ENCODE measurements around the gene SHFL. TPM values are rescaled to one million over a fixed set of nuclear protein-coding genes. Genes with fewer than 3 reads are reported as not detected.
A peak's percentile ranks its signal among the peaks of the same experiment; 100 is the strongest.

SHFL gene
- total RNA-seq (ENCODE audit: low replicate concordance) = 16.8 and 18.9 TPM in 2 replicates
- long read RNA-seq, transcript C19orf66-201 (8 exons, 2,117 nt) = major isoform, 6 of 9 reads
- long read RNA-seq, partial matches to known transcripts = 0 of 9 reads
- long read RNA-seq, other reads (novel, unspliced or antisense) = 2 of 9 reads

DNA sequence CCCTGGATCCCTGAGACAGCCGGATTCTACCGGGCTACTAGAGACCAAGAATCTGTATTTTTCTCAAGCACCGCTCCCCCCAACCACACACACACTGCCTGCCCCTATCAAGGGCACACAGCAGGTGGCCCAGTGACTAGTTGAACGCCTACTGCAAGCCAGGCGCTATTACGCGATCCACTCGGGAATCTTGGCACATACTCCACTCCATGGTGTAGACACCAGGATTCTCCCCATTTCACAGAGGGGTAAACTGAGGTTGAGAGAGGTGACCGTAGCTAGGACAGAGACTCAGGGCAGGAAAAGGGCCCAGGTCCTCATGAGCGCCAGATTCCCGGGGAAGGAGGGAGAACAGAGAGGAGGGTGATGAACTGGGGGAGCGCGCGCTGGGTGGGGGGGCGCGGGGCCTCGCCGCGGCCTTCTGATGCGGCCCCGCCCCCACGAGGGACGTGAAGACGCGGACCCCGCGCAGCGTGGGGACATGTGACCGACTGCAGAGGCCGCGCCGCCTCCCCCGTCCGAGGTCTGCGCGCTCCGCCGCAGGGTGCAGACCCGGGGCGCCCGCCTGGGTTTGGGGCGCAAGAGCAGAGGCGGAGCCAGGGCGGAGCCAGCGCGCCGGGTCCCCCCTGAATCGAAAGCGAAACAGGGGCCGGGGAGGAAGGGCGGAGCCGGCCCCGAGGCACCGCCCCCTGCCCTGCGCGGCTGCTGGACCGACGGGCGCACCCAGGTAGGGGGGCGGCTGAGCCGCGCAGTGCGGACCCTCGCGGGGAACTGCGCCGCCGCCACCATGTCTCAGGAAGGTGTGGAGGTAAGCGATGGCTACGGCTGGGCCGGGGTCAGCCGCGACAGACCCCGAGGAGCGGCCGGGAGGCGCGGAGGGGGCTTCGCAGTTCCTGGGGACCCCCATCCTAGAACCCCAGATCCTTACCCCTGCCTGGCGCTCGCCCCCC is at the start of gene SHFL:
Gene SHFL, plus strand, starts transcription at position 677 of the 950 bp plus-strand sequence. Its CDS starts 111 bp downstream, at position 788.
- no peaks in the 10 kb centered on the region for H3K4me1 Mint-ChIP-seq (ENCODE audit: unreplicated experiment)
- peak within 1 kb of the TSS; percentile 90 for H3K4me3 Mint-ChIP-seq
- no peaks in the 10 kb centered on the region for H3K9me3 Mint-ChIP-seq
- peaks cover 21% of the 10 kb centered on the region for H3K27me3 Mint-ChIP-seq
- H3K27ac Mint-ChIP-seq = no peak within 1 kb of the TSS
- no peaks in the 10 kb centered on the region for H3K36me3 Mint-ChIP-seq
- DNase-seq (ENCODE audit: extremely low spot score, unreplicated experiment) = no peak
- TF ChIP-seq CTCF (conservative IDR thresholded peaks at IDR 0.05) = no peak

DNA sequence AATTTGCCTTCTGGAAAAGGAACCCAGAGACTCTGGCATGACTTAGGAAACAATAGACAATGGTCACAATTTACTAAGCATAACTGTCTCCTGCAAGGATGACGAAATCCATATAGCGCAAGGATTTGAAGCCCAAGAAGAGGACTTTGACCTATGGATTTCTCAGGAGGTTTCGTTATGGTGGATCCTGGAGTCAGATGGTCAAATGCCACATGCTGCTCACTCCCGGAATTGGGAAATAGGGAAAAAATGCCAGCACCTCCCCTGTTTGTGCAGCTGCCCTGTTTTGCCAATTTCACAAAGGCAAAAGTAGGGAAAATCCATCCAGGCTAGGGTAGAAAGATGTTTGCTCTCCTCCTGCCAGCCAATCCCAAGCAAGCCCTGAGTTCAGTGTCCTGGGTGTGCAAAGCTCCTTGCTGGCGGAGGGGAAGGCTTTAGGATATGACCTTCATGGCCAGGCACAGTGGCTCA is 49.5 kb upstream of the SHFL start:
- Mint-ChIP-seq H3K4me3 (no peak overlapping the region), H3K27me3 (peaks cover 61% of the 10 kb centered on the region), H3K36me3 (no peaks in the 10 kb centered on the region), H3K9me3 (no peaks in the 10 kb centered on the region), H3K4me1 (ENCODE audit: unreplicated experiment) (no peaks in the 10 kb centered on the region), H3K27ac (no peak overlapping the region)
- DNase-seq (ENCODE audit: extremely low spot score, unreplicated experiment) = no peak
- TF ChIP-seq CTCF (conservative IDR thresholded peaks at IDR 0.05) = no peak

DNA sequence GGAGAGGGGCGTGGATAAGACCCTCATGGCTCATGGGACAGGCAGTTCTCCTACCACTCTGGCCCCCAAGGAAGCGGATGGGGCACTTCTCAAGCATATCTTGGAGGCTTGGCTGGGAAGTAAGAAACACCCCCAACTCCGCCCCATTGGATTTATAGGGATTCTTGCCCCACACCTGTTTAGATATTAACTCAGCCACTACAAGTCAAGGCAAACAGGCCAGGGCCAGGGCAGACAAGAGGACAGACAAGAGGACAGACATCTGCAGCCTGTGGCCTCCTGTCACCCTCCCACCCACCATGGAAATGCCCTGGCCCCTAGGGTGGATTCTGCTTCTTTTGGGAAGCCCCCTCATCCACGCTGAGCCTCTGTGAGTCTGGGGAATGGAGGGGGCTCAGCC is 48.8 kb upstream of the SHFL start:
- Mint-ChIP-seq H3K27me3 (peaks cover 62% of the 10 kb centered on the region), H3K9me3 (no peaks in the 10 kb centered on the region), H3K27ac (no peak overlapping the region), H3K4me3 (no peak overlapping the region), H3K4me1 (ENCODE audit: unreplicated experiment) (no peaks in the 10 kb centered on the region), H3K36me3 (no peaks in the 10 kb centered on the region)
- DNase-seq (ENCODE audit: extremely low spot score, unreplicated experiment) = no peak
- no peak for TF ChIP-seq CTCF (conservative IDR thresholded peaks at IDR 0.05)

DNA sequence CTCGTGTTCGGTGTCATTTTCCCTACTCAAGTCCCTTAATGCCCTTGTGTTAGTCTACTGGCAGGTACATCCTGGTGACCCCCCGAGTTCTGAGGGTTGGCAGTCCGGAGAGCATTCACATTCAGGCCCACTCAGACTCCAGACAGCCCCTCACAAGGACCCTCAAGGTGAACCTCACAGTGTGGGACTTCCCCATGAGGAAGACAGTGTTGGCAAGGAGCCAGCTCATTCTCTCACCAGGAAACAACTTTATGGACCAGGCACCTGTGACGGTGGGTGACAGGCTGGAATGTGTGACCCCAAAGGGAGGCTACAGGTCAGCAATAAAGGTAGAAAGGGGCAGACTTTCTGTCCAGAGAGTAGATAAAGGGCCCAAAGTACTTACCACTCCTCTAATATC is 48.3 kb upstream of the SHFL start:
- H3K27ac Mint-ChIP-seq = no peak overlapping the region
- no peaks in the 10 kb centered on the region for H3K4me1 Mint-ChIP-seq (ENCODE audit: unreplicated experiment)
- no peak for TF ChIP-seq CTCF (conservative IDR thresholded peaks at IDR 0.05)
- H3K27me3 Mint-ChIP-seq = peaks cover 61% of the 10 kb centered on the region
- no peak for DNase-seq (ENCODE audit: extremely low spot score, unreplicated experiment)
- H3K4me3 Mint-ChIP-seq = no peak overlapping the region
- H3K36me3 Mint-ChIP-seq = no peaks in the 10 kb centered on the region
- no peaks in the 10 kb centered on the region for H3K9me3 Mint-ChIP-seq

DNA sequence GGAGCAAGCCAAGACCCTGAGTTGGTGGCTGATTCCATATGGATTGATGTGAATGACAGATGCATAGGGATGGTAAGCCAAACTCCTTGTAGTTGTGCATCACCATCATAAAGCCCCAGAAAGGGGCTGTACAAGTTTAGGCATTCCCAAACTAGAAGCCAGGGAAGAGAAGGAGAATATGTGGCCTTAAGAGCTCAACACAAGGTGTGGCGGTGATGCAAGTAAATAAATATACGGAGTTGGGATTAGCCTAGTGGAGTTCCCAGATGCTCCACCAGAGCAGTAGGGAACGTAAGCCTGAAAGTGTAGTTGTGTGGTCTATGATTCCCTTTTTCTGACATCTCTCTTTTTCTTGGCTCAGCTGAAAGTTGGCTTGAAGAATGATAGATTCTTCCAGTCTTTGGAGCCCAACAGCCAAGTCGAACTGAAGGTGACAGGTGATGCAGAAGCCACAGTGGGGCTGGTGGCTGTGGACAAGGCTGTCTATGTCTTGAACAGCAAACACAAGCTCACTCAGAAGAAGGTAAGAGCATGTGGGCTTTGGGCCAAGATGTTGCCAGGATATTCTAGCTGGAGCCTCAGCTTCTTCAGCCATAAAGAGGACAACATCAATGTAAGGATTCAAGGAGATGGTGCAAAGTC is 42.7 kb upstream of the SHFL start:
- peaks cover 71% of the 10 kb centered on the region for H3K27me3 Mint-ChIP-seq
- H3K4me3 Mint-ChIP-seq = no peak overlapping the region
- no peak for TF ChIP-seq CTCF (conservative IDR thresholded peaks at IDR 0.05)
- H3K9me3 Mint-ChIP-seq = no peaks in the 10 kb centered on the region
- no peak overlapping the region for H3K27ac Mint-ChIP-seq
- DNase-seq (ENCODE audit: extremely low spot score, unreplicated experiment) = no peak
- H3K4me1 Mint-ChIP-seq (ENCODE audit: unreplicated experiment) = no peaks in the 10 kb centered on the region
- no peaks in the 10 kb centered on the region for H3K36me3 Mint-ChIP-seq
